Panc1 (cell line): ENCODE results near the gene LINGO3. TPM values are rescaled to one million over a fixed set of nuclear protein-coding genes. Genes with fewer than 3 reads are reported as not detected.

Source experiments
- ATAC-seq: fragments of 200-7000 bp; cut with Tn5 transposase; 2 replicates; pipeline ENCODE4 v1.9.1; 2020; ENCODE audit warnings: mild to moderate bottlenecking, moderate library complexity
- BruUV-seq: library from RNA; stranded (reverse); fragments of 400-500 nt; replicated peaks from 2 replicates; lab custom pipeline; 2021; lab: Mats Ljungman, UMichigan
- CTCF ChIA-PET: fragments of 300-600 bp; sonication (Branson Sonifier 250); formaldehyde crosslinking; loops from one replicate; lab custom pipeline; 2022; ENCODE audit warnings: antibody characterized with exemption; lab: Charles Lee
- POLR2A ChIA-PET: fragments of 300-600 bp; sonication (Branson Sonifier 250); formaldehyde crosslinking; loops from one replicate; lab custom pipeline; 2022; ENCODE audit warnings: antibody characterized with exemption; lab: Charles Lee
- DNase-seq: peaks from one replicate; pipeline ENCODE4 v3.0.0-alpha.2; 2010; ENCODE audit warnings: low read depth, low spot score
- H3K27ac ChIP-seq: 2 replicates; pipeline ENCODE4 v1.5.1; 2011; ENCODE audit warnings: mild to moderate bottlenecking, low read length, inconsistent platforms
- H3K27me3 ChIP-seq: fragments of 200-500 bp; sonication (Bioruptor generic); 2 replicates; pipeline ENCODE4 v1.6.0; 2014; ENCODE audit warnings: low read length, inconsistent platforms; ENCODE audit not compliant: control insufficient read depth, insufficient read depth
- H3K36me3 ChIP-seq: fragments of 200-500 bp; sonication (Bioruptor generic); 2 replicates; pipeline ENCODE4 v1.5.1; 2014; ENCODE audit warnings: inconsistent platforms, mild to moderate bottlenecking, low read length, moderate library complexity; ENCODE audit not compliant: control insufficient read depth, insufficient read depth
- H3K4me1 ChIP-seq: 2 replicates; pipeline ENCODE4 v1.5.1; 2011; ENCODE audit warnings: inconsistent platforms, mild to moderate bottlenecking, low read length, moderate library complexity; ENCODE audit not compliant: control insufficient read depth, insufficient read depth
- H3K4me3 ChIP-seq, 2 experiments: 2 replicates each; pipeline ENCODE4 v1.5.1; 2011 to 2012; ENCODE audit warnings: low read depth in 2 of 2, low read length in 2 of 2, mild to moderate bottlenecking in 2 of 2, inconsistent platforms in 1 of 2, moderate library complexity in 1 of 2
- H3K9me3 ChIP-seq: fragments of 200-500 bp; sonication (Bioruptor generic); 2 replicates; pipeline ENCODE4 v1.5.1; 2014; ENCODE audit warnings: low read depth, mild to moderate bottlenecking, inconsistent platforms, low read length, moderate library complexity; ENCODE audit not compliant: control insufficient read depth, insufficient read depth
- CTCF ChIP-seq: fragments of 450-650 bp; IDR thresholded peaks from 2 replicates; pipeline ENCODE4 v1.5.1; 2017; ENCODE audit warnings: mild to moderate bottlenecking
- POLR2AphosphoS5 ChIP-seq: IDR thresholded peaks from 2 replicates; pipeline ENCODE4 v1.6.1; 2012; ENCODE audit warnings: mild to moderate bottlenecking, low read depth, low read length, moderate library complexity
- SIN3A ChIP-seq: IDR thresholded peaks from 2 replicates; pipeline ENCODE4 v1.6.1; 2012; ENCODE audit warnings: low read depth, mild to moderate bottlenecking, low read length, moderate library complexity, borderline replicate concordance; ENCODE audit not compliant: insufficient read depth
- TCF7L2 ChIP-seq: IDR thresholded peaks from 2 replicates; pipeline ENCODE4 v1.6.1; 2011; ENCODE audit warnings: mild to moderate bottlenecking, low read depth, low read length, inconsistent platforms
- in situ Hi-C: cut with HindIII; loops from 2 replicates; pipeline ENCODE4 v1.10.0; 2016; ENCODE audit warnings: low sequenced_read_pairs, low pct_unique_long_range_greater_than_20kb
- intact Hi-C: fragments of 100-400 bp; cut with micrococcal nuclease; formaldehyde crosslinking; loops from one replicate; pipeline ENCODE4 v1.10.0; 2022; ENCODE audit not compliant: unreplicated experiment
- total RNA-seq: library from RNA; stranded (reverse); gene quantifications from one replicate; pipeline ENCODE4 v1.2.1, GENCODE V29; 2021; ENCODE audit not compliant: unreplicated experiment
- TF ChIP-seq, protein P1 (sequence below), 2 experiments: IDR thresholded peaks; 2 replicates each; pipeline ENCODE4 v1.6.1; 2011 to 2012; ENCODE audit warnings: low read depth in 2 of 2, control low read depth in 1 of 2, low read length in 1 of 2, mild to moderate bottlenecking in 1 of 2, moderate library complexity in 1 of 2; ENCODE audit not compliant: insufficient read depth in 1 of 2

LINGO3 gene
- total RNA-seq, 1 experiment from 2014 or later: 0.13 TPM

- Histone ChIP-seq H3K27ac (no peak overlapping the region), H3K9me3 (no peaks in the 10 kb centered on the region), H3K4me1 (no peaks in the 10 kb centered on the region), H3K4me3 (no peak overlapping the region), H3K36me3 (no peaks in the 10 kb centered on the region), H3K27me3 (no peaks in the 10 kb centered on the region)
- BruUV-seq: no TSS peak
- no peak for TF ChIP-seq CTCF
- TF ChIP-seq, protein P1, sequence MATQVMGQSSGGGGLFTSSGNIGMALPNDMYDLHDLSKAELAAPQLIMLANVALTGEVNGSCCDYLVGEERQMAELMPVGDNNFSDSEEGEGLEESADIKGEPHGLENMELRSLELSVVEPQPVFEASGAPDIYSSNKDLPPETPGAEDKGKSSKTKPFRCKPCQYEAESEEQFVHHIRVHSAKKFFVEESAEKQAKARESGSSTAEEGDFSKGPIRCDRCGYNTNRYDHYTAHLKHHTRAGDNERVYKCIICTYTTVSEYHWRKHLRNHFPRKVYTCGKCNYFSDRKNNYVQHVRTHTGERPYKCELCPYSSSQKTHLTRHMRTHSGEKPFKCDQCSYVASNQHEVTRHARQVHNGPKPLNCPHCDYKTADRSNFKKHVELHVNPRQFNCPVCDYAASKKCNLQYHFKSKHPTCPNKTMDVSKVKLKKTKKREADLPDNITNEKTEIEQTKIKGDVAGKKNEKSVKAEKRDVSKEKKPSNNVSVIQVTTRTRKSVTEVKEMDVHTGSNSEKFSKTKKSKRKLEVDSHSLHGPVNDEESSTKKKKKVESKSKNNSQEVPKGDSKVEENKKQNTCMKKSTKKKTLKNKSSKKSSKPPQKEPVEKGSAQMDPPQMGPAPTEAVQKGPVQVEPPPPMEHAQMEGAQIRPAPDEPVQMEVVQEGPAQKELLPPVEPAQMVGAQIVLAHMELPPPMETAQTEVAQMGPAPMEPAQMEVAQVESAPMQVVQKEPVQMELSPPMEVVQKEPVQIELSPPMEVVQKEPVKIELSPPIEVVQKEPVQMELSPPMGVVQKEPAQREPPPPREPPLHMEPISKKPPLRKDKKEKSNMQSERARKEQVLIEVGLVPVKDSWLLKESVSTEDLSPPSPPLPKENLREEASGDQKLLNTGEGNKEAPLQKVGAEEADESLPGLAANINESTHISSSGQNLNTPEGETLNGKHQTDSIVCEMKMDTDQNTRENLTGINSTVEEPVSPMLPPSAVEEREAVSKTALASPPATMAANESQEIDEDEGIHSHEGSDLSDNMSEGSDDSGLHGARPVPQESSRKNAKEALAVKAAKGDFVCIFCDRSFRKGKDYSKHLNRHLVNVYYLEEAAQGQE (IDR thresholded peaks at IDR 0.05; ENCODE audit: insufficient read depth in 1 of 2, low read depth in 2 of 2, low read length in 1 of 2): no peak
- no peak for TF ChIP-seq SIN3A
- no peak for TF ChIP-seq POLR2AphosphoS5
- no peak for TF ChIP-seq TCF7L2
- ChIA-PET CTCF (no interaction called here), POLR2A (no interaction called here)
- DNase-seq (no peak), ATAC-seq (no peak)
- intact Hi-C loops: no loop called here
- in situ Hi-C loops: no loop called here
Observed at GRCh38 chr19:2288818-2289713, 18.9 kb downstream of the LINGO3 start.

DNA sequence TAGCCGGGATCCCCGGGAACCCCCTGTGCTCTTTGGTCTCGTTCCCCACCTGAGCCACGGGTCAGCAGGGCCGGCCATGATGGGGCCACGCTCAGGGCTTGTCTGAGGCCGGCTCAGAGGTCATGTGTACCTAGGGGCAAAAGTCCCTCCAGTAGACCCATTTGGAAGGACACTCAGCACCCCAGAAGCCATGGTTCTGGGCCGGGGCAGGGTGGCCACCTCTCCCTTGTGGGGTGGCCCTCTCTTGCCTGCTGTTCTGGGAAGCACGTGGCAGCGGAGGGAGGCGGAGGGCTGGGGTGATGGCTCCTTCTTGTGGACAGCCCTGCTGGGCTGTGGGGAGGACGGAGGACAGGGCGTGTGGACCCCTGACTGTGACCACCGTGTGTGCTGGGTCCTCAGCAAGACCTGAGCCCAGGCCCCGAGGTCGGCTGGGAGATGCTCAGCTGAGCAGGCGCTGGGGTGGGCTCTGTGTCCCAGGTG is 19.6 kb downstream of the LINGO3 start:
- Histone ChIP-seq H3K36me3 (no peaks in the 10 kb centered on the region), H3K4me3 (no peak overlapping the region), H3K4me1 (no peaks in the 10 kb centered on the region), H3K27ac (no peak overlapping the region), H3K27me3 (no peaks in the 10 kb centered on the region), H3K9me3 (no peaks in the 10 kb centered on the region)
- POLR2A ChIA-PET: no interaction called here
- TF ChIP-seq CTCF (no peak), TCF7L2 (no peak), POLR2AphosphoS5 (no peak), SIN3A (no peak)
- TF ChIP-seq, protein P1 (IDR thresholded peaks at IDR 0.05; ENCODE audit: insufficient read depth in 1 of 2, low read depth in 2 of 2, low read length in 1 of 2): no peak
- ATAC-seq: no peak
- no peak for DNase-seq
- intact Hi-C loops: no loop called here
- no TSS peak for BruUV-seq
- in situ Hi-C loops: no loop called here
- CTCF ChIA-PET: no interaction called here
